ENCODE data around the gene AGAP6.
"Not testable (repeated sequence)": the region's sequence is repeated elsewhere in the genome, so short reads cannot be mapped to it uniquely, and the experiment has no call there.

The AGAP6 gene

GRCh38 chr10:50015596-50016220 is 27.5 kb downstream of the AGAP6 start:
- not testable (repeated sequence) for H3K9me3 Mint-ChIP-seq; H3K4me1 Mint-ChIP-seq; DNase-seq; H3K4me3 Mint-ChIP-seq; H3K27ac Mint-ChIP-seq; H3K36me3 Mint-ChIP-seq (ENCODE audit: low read depth); H3K27me3 Mint-ChIP-seq (ENCODE audit: low read depth, poor library complexity)

- not testable (repeated sequence) for H3K4me3 Mint-ChIP-seq; H3K9me3 Mint-ChIP-seq; H3K36me3 Mint-ChIP-seq (ENCODE audit: low read depth); H3K27ac Mint-ChIP-seq; H3K27me3 Mint-ChIP-seq (ENCODE audit: low read depth, poor library complexity); H3K4me1 Mint-ChIP-seq; DNase-seq
Observed at GRCh38 chr10:50016926-50017325, 28.7 kb downstream of the AGAP6 start.

- DNase-seq; H3K36me3 Mint-ChIP-seq (ENCODE audit: low read depth); H3K4me3 Mint-ChIP-seq; H3K9me3 Mint-ChIP-seq; H3K27ac Mint-ChIP-seq; H3K4me1 Mint-ChIP-seq; H3K27me3 Mint-ChIP-seq (ENCODE audit: low read depth, poor library complexity): not testable (repeated sequence)
Observed at GRCh38 chr10:50017646-50018045, 29.4 kb downstream of the AGAP6 start.

GRCh38 chr10:50019279-50019678 is 31.1 kb downstream of the AGAP6 start:
- H3K27me3 Mint-ChIP-seq (ENCODE audit: low read depth, poor library complexity), result peaks cover 10% of the 10 kb centered on the region
- H3K9me3 Mint-ChIP-seq; H3K4me3 Mint-ChIP-seq; H3K36me3 Mint-ChIP-seq (ENCODE audit: low read depth); DNase-seq; H3K27ac Mint-ChIP-seq; H3K4me1 Mint-ChIP-seq: not testable (repeated sequence)

GRCh38 chr10:50020451-50021024 is 32.3 kb downstream of the AGAP6 start:
- not testable (repeated sequence) for DNase-seq

GRCh38 chr10:50021646-50022045 is 33.4 kb downstream of the AGAP6 start:
- no peaks in the 10 kb centered on the region for H3K9me3 Mint-ChIP-seq
- DNase-seq, result no peak
- no peak for TF ChIP-seq CTCF (IDR thresholded peaks at IDR 0.05)
- peaks cover 19% of the 10 kb centered on the region for H3K27me3 Mint-ChIP-seq (ENCODE audit: low read depth, poor library complexity)
- H3K4me1 Mint-ChIP-seq, result no peaks in the 10 kb centered on the region
- no peak overlapping the region for H3K27ac Mint-ChIP-seq
- H3K36me3 Mint-ChIP-seq (ENCODE audit: low read depth), result no peaks in the 10 kb centered on the region
- H3K4me3 Mint-ChIP-seq, result no peak overlapping the region

More at GRCh38 chr10:50020451-50021024, 32.3 kb downstream of the AGAP6 start:
- H3K27ac Mint-ChIP-seq; H3K36me3 Mint-ChIP-seq (ENCODE audit: low read depth); H3K9me3 Mint-ChIP-seq; H3K4me1 Mint-ChIP-seq; H3K4me3 Mint-ChIP-seq: not testable (repeated sequence)
- H3K27me3 Mint-ChIP-seq (ENCODE audit: low read depth, poor library complexity), result peaks cover 14% of the 10 kb centered on the region

GRCh38 chr10:50024716-50025383 is 36.6 kb downstream of the AGAP6 start:
- peaks cover 23% of the 10 kb centered on the region for H3K27me3 Mint-ChIP-seq (ENCODE audit: low read depth, poor library complexity)
- not testable (repeated sequence) for H3K27ac Mint-ChIP-seq; H3K36me3 Mint-ChIP-seq (ENCODE audit: low read depth); H3K4me1 Mint-ChIP-seq; H3K9me3 Mint-ChIP-seq; DNase-seq; H3K4me3 Mint-ChIP-seq

GRCh38 chr10:50025627-50026026 is 37.4 kb downstream of the AGAP6 start:
- Mint-ChIP-seq H3K27ac (no peak overlapping the region), H3K36me3 (ENCODE audit: low read depth) (no peaks in the 10 kb centered on the region), H3K4me3 (no peak overlapping the region), H3K4me1 (no peaks in the 10 kb centered on the region), H3K27me3 (ENCODE audit: low read depth, poor library complexity) (peaks cover 25% of the 10 kb centered on the region), H3K9me3 (no peaks in the 10 kb centered on the region)
- no peak for DNase-seq
- no peak for TF ChIP-seq CTCF (IDR thresholded peaks at IDR 0.05)

- peaks cover 39% of the 10 kb centered on the region for H3K27me3 Mint-ChIP-seq (ENCODE audit: low read depth, poor library complexity)
- H3K27ac Mint-ChIP-seq, result no peak overlapping the region
- H3K4me3 Mint-ChIP-seq, result no peak overlapping the region
- no peak for TF ChIP-seq CTCF (IDR thresholded peaks at IDR 0.05)
- H3K9me3 Mint-ChIP-seq, result no peaks in the 10 kb centered on the region
- DNase-seq, result no peak
- H3K36me3 Mint-ChIP-seq (ENCODE audit: low read depth), result no peaks in the 10 kb centered on the region
- no peaks in the 10 kb centered on the region for H3K4me1 Mint-ChIP-seq
Observed at GRCh38 chr10:50027195-50027594, 39.0 kb downstream of the AGAP6 start.
